ENCODE measurements around the gene NR3C2. TPM values are rescaled to one million over a fixed set of nuclear protein-coding genes. Genes with fewer than 3 reads are reported as not detected.

Gene NR3C2
- total RNA-seq, 1 donor from 2014 or later, result 0.79 TPM

DNA sequence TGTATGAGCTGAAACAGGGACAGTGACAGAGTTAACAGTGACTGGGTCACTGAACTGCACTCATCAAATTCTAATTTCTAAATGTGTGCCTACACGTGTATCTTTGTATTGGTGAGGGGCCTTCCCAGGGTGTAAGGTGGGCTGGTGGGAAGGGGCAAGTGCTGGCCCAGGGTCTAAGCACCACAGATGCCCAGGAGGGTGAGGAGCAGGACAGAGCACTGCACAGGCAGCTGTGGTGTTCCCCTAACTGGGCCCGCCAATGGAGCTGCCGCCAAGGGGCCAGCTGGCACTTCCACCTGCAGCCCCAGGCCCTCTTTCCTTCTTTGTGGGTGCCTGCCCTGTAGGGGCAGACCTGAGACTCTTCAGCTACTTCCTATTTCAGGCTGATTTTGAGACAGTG lies 360.5 kb downstream of the NR3C2 start:
- FAIRE-seq (no peak), DNase-seq (ENCODE audit: low read depth) (no peak)
- TF ChIP-seq CTCF (IDR thresholded peaks at IDR 0.05; ENCODE audit: insufficient read depth, low read length, severe bottlenecking), result no peak
- H3K36me3 ChIP-seq (ENCODE audit: control insufficient read depth, insufficient read depth, low read length), result no peaks in the 10 kb centered on the region
- H3K4me3 ChIP-seq (ENCODE audit: low read depth, low read length), result no peak overlapping the region
- H3K27me3 ChIP-seq (ENCODE audit: control insufficient read depth, insufficient read depth, low read length), result no peaks in the 10 kb centered on the region

DNA sequence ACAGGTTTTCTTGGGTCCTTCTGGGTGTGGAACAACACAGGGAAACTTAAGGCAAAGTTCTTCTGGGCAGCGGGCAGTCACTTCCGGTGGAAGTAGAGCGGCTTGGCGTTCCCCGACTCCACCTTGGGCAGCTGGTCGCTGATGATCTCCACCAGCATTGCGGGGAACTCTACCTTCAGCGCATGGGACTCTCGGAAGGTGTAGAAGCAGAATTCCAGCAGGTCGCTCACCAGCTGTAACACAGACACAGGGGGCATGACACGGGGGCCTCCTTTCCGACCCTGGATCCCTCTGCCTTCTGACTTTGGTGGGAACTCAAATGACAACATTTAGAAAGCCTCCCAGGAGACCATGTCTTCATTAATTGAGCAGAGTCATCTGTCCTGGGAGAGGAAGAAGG lies 360.9 kb downstream of the NR3C2 start:
- TF ChIP-seq CTCF (IDR thresholded peaks at IDR 0.05; ENCODE audit: insufficient read depth, low read length, severe bottlenecking), result no peak
- no peaks in the 10 kb centered on the region for H3K36me3 ChIP-seq (ENCODE audit: control insufficient read depth, insufficient read depth, low read length)
- H3K4me3 ChIP-seq (ENCODE audit: low read depth, low read length), result no peak overlapping the region
- DNase-seq (ENCODE audit: low read depth) (no peak), FAIRE-seq (no peak)
- H3K27me3 ChIP-seq (ENCODE audit: control insufficient read depth, insufficient read depth, low read length), result no peaks in the 10 kb centered on the region

GRCh38 chr4:148079961-148080360 lies 362.3 kb downstream of the NR3C2 start:
- TF ChIP-seq CTCF (IDR thresholded peaks at IDR 0.05; ENCODE audit: insufficient read depth, low read length, severe bottlenecking), result no peak
- Histone ChIP-seq H3K4me3 (ENCODE audit: low read depth, low read length) (no peak overlapping the region), H3K36me3 (ENCODE audit: control insufficient read depth, insufficient read depth, low read length) (no peaks in the 10 kb centered on the region), H3K27me3 (ENCODE audit: control insufficient read depth, insufficient read depth, low read length) (no peaks in the 10 kb centered on the region)
- no peak for FAIRE-seq
- no peak for DNase-seq (ENCODE audit: low read depth)

DNA sequence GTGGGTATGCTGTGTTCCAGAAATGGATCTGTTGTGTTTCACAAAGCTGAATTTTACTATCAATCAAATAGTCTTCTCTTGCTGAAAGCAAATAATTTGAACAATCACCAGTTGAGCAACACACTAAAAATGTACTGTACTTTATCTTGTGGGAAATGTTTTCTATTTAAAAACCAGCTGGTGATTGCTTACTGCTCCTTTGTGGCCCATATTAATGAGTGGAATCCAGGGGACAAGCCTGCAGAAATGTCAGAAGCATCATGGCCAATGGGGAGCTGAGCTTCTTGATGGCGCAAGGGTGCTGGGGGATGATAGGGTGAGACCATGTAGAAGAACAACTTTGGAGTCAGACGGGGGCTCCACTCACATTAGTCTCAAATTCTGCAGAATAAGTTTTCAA lies 364.2 kb downstream of the NR3C2 start:
- TF ChIP-seq CTCF (IDR thresholded peaks at IDR 0.05; ENCODE audit: insufficient read depth, low read length, severe bottlenecking), result no peak
- no peak for DNase-seq (ENCODE audit: low read depth)
- H3K36me3 ChIP-seq (ENCODE audit: control insufficient read depth, insufficient read depth, low read length), result no peaks in the 10 kb centered on the region
- no peaks in the 10 kb centered on the region for H3K27me3 ChIP-seq (ENCODE audit: control insufficient read depth, insufficient read depth, low read length)
- H3K4me3 ChIP-seq (ENCODE audit: low read depth, low read length), result no peak overlapping the region
- no peak for FAIRE-seq

DNA sequence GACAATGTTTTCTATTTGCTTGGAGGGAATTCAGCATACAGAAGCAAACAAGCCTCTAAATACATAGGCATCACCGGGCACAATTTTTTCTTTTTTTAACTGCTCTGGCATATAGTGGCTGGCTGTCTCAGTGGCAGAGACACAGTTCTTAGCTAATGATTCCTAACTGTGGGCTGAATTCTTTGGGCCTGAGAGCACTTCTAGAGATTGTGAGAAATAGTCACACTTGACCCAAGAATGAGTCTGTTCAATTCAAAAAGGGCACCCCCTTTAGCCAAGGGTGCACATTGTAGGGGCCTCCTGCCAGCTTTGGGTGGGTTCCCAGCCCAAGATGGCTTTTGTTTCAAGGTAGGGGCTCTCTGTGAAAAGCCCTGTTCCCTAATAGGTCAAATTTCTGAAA lies 364.6 kb downstream of the NR3C2 start:
- DNase-seq (ENCODE audit: low read depth), result no peak
- Histone ChIP-seq H3K27me3 (ENCODE audit: control insufficient read depth, insufficient read depth, low read length) (no peaks in the 10 kb centered on the region), H3K36me3 (ENCODE audit: control insufficient read depth, insufficient read depth, low read length) (peaks cover 2% of the 10 kb centered on the region), H3K4me3 (ENCODE audit: low read depth, low read length) (no peak overlapping the region)
- no peak for TF ChIP-seq CTCF (IDR thresholded peaks at IDR 0.05; ENCODE audit: insufficient read depth, low read length, severe bottlenecking)
- no peak for FAIRE-seq

DNA sequence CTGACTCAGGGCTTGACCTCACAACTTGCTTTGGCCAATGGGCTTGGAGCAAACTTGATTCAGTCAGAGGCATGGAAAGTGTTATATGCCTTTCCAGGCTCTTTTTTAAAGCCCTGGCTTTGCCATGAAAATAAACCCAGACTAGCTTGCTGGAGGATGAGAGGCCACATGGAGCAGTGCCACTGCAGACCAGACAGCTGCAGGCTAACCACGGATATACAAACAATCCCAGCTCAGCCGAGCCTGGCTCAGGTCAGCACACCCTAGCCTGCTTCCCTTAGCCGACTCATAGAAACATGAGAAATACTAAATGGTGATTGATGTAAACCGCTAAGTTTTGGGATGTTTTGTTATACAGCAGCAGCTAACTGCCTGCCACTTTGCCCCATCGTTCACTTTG lies 365.2 kb downstream of the NR3C2 start:
- FAIRE-seq (peak; percentile 47), DNase-seq (ENCODE audit: low read depth) (no peak)
- H3K4me3 ChIP-seq (ENCODE audit: low read depth, low read length), result no peak overlapping the region
- TF ChIP-seq CTCF (IDR thresholded peaks at IDR 0.05; ENCODE audit: insufficient read depth, low read length, severe bottlenecking), result no peak
- H3K36me3 ChIP-seq (ENCODE audit: control insufficient read depth, insufficient read depth, low read length), result peaks cover 6% of the 10 kb centered on the region
- no peaks in the 10 kb centered on the region for H3K27me3 ChIP-seq (ENCODE audit: control insufficient read depth, insufficient read depth, low read length)
